ENCODE data around the gene COPS7B. TPM values are rescaled to one million over a fixed set of nuclear protein-coding genes. Genes with fewer than 3 reads are reported as not detected.

Gene COPS7B
- total and polyA plus RNA-seq, 4 experiments from 2014 or later: 30.2 to 57.9 (median 43.0) TPM

- Histone ChIP-seq H3K27me3 (ENCODE audit: insufficient read depth, low read length) (no peaks in the 10 kb centered on the region), H3K36me3 (ENCODE audit: insufficient read depth, low read length) (no peaks in the 10 kb centered on the region), H3K4me3 (ENCODE audit: low read length in 2 of 2) (peak overlapping the region in 1 of 2 donors; percentile 91), H3K27ac (ENCODE audit: low read depth, low read length) (peak overlapping the region; percentile 91), H3K9me3 (ENCODE audit: control insufficient read depth in 1 of 2, low read length in 2 of 2) (no peaks in the 10 kb centered on the region), H3K4me1 (ENCODE audit: insufficient read depth, low read length) (peaks cover 39% of the 10 kb centered on the region)
- POLR2A ChIA-PET (ENCODE audit: partially characterized antibody): interaction anchor here (0.6 to 1.3 kb wide), 5 partner anchors 16 to 118 kb away, joined by 3 to 7 read pairs (median 4); partner anchors contain the start of gene PTMA
- peaks cover 0 to 17% of the 10 kb centered on the region in 2 donors for H3K36me3 Mint-ChIP-seq
- peaks cover 0 to 2% (median 0%) of the 10 kb centered on the region in 8 donors for H3K9me3 Mint-ChIP-seq
- CTCF ChIA-PET (ENCODE audit: partially characterized antibody): interaction anchor here (1.3 kb wide), 1 partner anchor 67 kb away, joined by 4 read pairs; no protein-coding TSS in a partner anchor
- no peaks in the 10 kb centered on the region for H3K27me3 Mint-ChIP-seq
- intact Hi-C loops (cut with micrococcal nuclease): loop anchor here (2.0 to 10.0 kb wide), 5 partner anchors 168 to 916 kb away; partner anchors contain the start of genes GIGYF2 and NCL
- peak overlapping the region; percentile 97 to 100 (median 98) for H3K4me3 Mint-ChIP-seq
- no peak for DNase-seq
- peak overlapping the region; percentile 57 to 99 (median 81) for H3K27ac Mint-ChIP-seq
- H3K4me1 Mint-ChIP-seq: peaks cover 36 to 71% (median 45%) of the 10 kb centered on the region in 4 donors
Measured at GRCh38 chr2:231780123-231780908, 5.9 kb upstream of the COPS7B start.

GRCh38 chr2:231780909-231781797, 5.1 kb upstream of the COPS7B start, which contains the start of gene PDE6D:
Gene PDE6D, minus strand, starts transcription at chr2:231781282. Its CDS starts 168 bp downstream, at chr2:231781114.
- CTCF ChIA-PET (ENCODE audit: partially characterized antibody): interaction anchor here (1.3 kb wide), 1 partner anchor 68 kb away, joined by 4 read pairs; no protein-coding TSS in a partner anchor
- Mint-ChIP-seq H3K4me1 (peaks cover 42 to 79% (median 52%) of the 10 kb centered on the region in 4 donors), H3K27me3 (no peaks in the 10 kb centered on the region), H3K36me3 (peaks cover 0 to 17% of the 10 kb centered on the region in 2 donors), H3K27ac (peak within 1 kb of the TSS; percentile 96 to 99 (median 97)), H3K4me3 (peak within 1 kb of the TSS; percentile 97 to 100 (median 98)), H3K9me3 (peaks cover 0 to 2% (median 0%) of the 10 kb centered on the region in 8 donors)
- Histone ChIP-seq H3K27me3 (ENCODE audit: insufficient read depth, low read length) (no peaks in the 10 kb centered on the region), H3K36me3 (ENCODE audit: insufficient read depth, low read length) (no peaks in the 10 kb centered on the region), H3K27ac (ENCODE audit: low read depth, low read length) (peak within 1 kb of the TSS; percentile 91), H3K4me3 (ENCODE audit: low read length in 2 of 2) (peak within 1 kb of the TSS; percentile 91 to 96), H3K9me3 (ENCODE audit: control insufficient read depth in 1 of 2, low read length in 2 of 2) (no peaks in the 10 kb centered on the region), H3K4me1 (ENCODE audit: insufficient read depth, low read length) (peaks cover 48% of the 10 kb centered on the region)
- POLR2A ChIA-PET (ENCODE audit: partially characterized antibody): interaction anchor here (0.6 to 1.5 kb wide), 7 partner anchors 15 to 119 kb away, joined by 3 to 7 read pairs (median 4); partner anchors contain the start of gene PTMA
- peak; percentile 94 to 98 (median 94) for DNase-seq
- intact Hi-C loops (cut with micrococcal nuclease): loop anchor here (1.0 to 10.0 kb wide), 9 partner anchors 74 to 916 kb away; partner anchors contain the start of genes DIS3L2, EIF4E2, GIGYF2 and NCL

GRCh38 chr2:231781798-231782726, 4.2 kb upstream of the COPS7B start:
- no peaks in the 10 kb centered on the region for H3K9me3 ChIP-seq (ENCODE audit: control insufficient read depth in 1 of 2, low read length in 2 of 2)
- no peaks in the 10 kb centered on the region for H3K36me3 ChIP-seq (ENCODE audit: insufficient read depth, low read length)
- ChIA-PET CTCF (ENCODE audit: partially characterized antibody) (interaction anchor here (1.3 kb wide), 1 partner anchor 69 kb away, joined by 4 read pairs; no protein-coding TSS in a partner anchor), POLR2A (ENCODE audit: partially characterized antibody) (interaction anchor here (0.7 to 1.5 kb wide), 4 partner anchors 14 to 120 kb away, joined by 3 to 5 read pairs (median 4); no protein-coding TSS in a partner anchor)
- peak overlapping the region; percentile 96 to 99 (median 97) for H3K27ac Mint-ChIP-seq
- H3K27me3 Mint-ChIP-seq: no peaks in the 10 kb centered on the region
- peaks cover 0 to 2% (median 0%) of the 10 kb centered on the region in 8 donors for H3K9me3 Mint-ChIP-seq
- H3K36me3 Mint-ChIP-seq: peaks cover 0 to 23% of the 10 kb centered on the region in 2 donors
- H3K4me1 ChIP-seq (ENCODE audit: insufficient read depth, low read length): peaks cover 52% of the 10 kb centered on the region
- H3K27me3 ChIP-seq (ENCODE audit: insufficient read depth, low read length): no peaks in the 10 kb centered on the region
- intact Hi-C loops (cut with micrococcal nuclease): loop anchor here (1.0 to 10.0 kb wide), 9 partner anchors 75 to 915 kb away; partner anchors contain the start of genes DIS3L2, EIF4E2, GIGYF2 and NCL
- H3K4me1 Mint-ChIP-seq: peaks cover 47 to 88% (median 56%) of the 10 kb centered on the region in 4 donors
- peak overlapping the region; percentile 97 to 100 (median 98) for H3K4me3 Mint-ChIP-seq
- DNase-seq: peak in 2 of 5 donors; percentile 4 to 56
- peak overlapping the region; percentile 91 for H3K27ac ChIP-seq (ENCODE audit: low read depth, low read length)
- H3K4me3 ChIP-seq (ENCODE audit: low read length in 2 of 2): peak overlapping the region; percentile 91 to 96

GRCh38 chr2:231785413-231785812, 832 bp upstream of the COPS7B start:
- ChIA-PET CTCF (ENCODE audit: partially characterized antibody) (interaction anchor here (0.8 to 1.1 kb wide), 3 partner anchors 16 to 71 kb away, joined by 3 read pairs; no protein-coding TSS in a partner anchor), POLR2A (ENCODE audit: partially characterized antibody) (interaction anchor here (0.7 to 1.6 kb wide), 6 partner anchors 9 to 321 kb away, joined by 3 to 6 read pairs (median 4); partner anchors contain the start of genes NCL and PTMA)
- H3K4me1 ChIP-seq (ENCODE audit: insufficient read depth, low read length): peaks cover 46% of the 10 kb centered on the region
- Mint-ChIP-seq H3K36me3 (peaks cover 0 to 48% of the 10 kb centered on the region in 2 donors), H3K9me3 (peaks cover 0 to 2% (median 0%) of the 10 kb centered on the region in 8 donors), H3K27ac (peak overlapping the region in 6 of 7 donors; percentile 39 to 93 (median 84)), H3K27me3 (no peaks in the 10 kb centered on the region), H3K4me3 (peak overlapping the region; percentile 10 to 97 (median 92)), H3K4me1 (peaks cover 46 to 81% (median 65%) of the 10 kb centered on the region in 4 donors)
- no peak for DNase-seq
- H3K27ac ChIP-seq (ENCODE audit: low read depth, low read length): peak overlapping the region; percentile 73
- no peaks in the 10 kb centered on the region for H3K27me3 ChIP-seq (ENCODE audit: insufficient read depth, low read length)
- H3K9me3 ChIP-seq (ENCODE audit: control insufficient read depth in 1 of 2, low read length in 2 of 2): no peaks in the 10 kb centered on the region
- peaks cover 14% of the 10 kb centered on the region for H3K36me3 ChIP-seq (ENCODE audit: insufficient read depth, low read length)
- intact Hi-C loops (cut with micrococcal nuclease): loop anchor here (10.0 kb wide), 1 partner anchor 529 kb away; no protein-coding TSS in a partner anchor
- H3K4me3 ChIP-seq (ENCODE audit: low read length in 2 of 2): no peak overlapping the region

- Mint-ChIP-seq H3K27me3 (no peaks in the 10 kb centered on the region), H3K36me3 (peaks cover 0 to 50% of the 10 kb centered on the region in 2 donors), H3K4me3 (peak overlapping the region; percentile 90 to 97 (median 92)), H3K4me1 (peaks cover 46 to 81% (median 66%) of the 10 kb centered on the region in 4 donors), H3K27ac (peak overlapping the region; percentile 79 to 93 (median 91)), H3K9me3 (peaks cover 0 to 2% (median 0%) of the 10 kb centered on the region in 8 donors)
- ChIA-PET POLR2A (ENCODE audit: partially characterized antibody) (interaction anchor here (0.7 to 1.4 kb wide), 4 partner anchors 9 to 322 kb away, joined by 3 to 6 read pairs (median 4); partner anchors contain the start of gene NCL), CTCF (ENCODE audit: partially characterized antibody) (interaction anchor here (0.8 to 1.1 kb wide), 3 partner anchors 15 to 72 kb away, joined by 3 read pairs; no protein-coding TSS in a partner anchor)
- Histone ChIP-seq H3K9me3 (ENCODE audit: control insufficient read depth in 1 of 2, low read length in 2 of 2) (no peaks in the 10 kb centered on the region), H3K4me1 (ENCODE audit: insufficient read depth, low read length) (peaks cover 46% of the 10 kb centered on the region), H3K27me3 (ENCODE audit: insufficient read depth, low read length) (no peaks in the 10 kb centered on the region), H3K27ac (ENCODE audit: low read depth, low read length) (peak overlapping the region; percentile 73), H3K36me3 (ENCODE audit: insufficient read depth, low read length) (peaks cover 14% of the 10 kb centered on the region), H3K4me3 (ENCODE audit: low read length in 2 of 2) (peak overlapping the region; percentile 69 to 77)
- no peak for DNase-seq
- intact Hi-C loops (cut with micrococcal nuclease): loop anchor here (1.0 to 10.0 kb wide), 3 partner anchors 108 to 529 kb away; partner anchors contain the start of gene DIS3L2
Measured at GRCh38 chr2:231785822-231786176, 446 bp upstream of the COPS7B start.

All from CD4-positive, alpha-beta memory T cell (primary cell).